ES-I3 (cell line): ENCODE measurements around the gene POFUT1.
"Not testable (repeated sequence)": the region's sequence is repeated elsewhere in the genome, so short reads cannot be mapped to it uniquely, and the experiment has no call there.

Experiments used
- H3K36me3 ChIP-seq: 2 replicates; pipeline ENCODE4 v1.6.1; 2013; ENCODE audit warnings: mild to moderate bottlenecking, low read length, control low read depth, moderate library complexity; ENCODE audit not compliant: insufficient read depth
- H3K4me1 ChIP-seq: 2 replicates; pipeline ENCODE4 v1.6.1; 2013; ENCODE audit warnings: mild to moderate bottlenecking, control low read depth, low read length; ENCODE audit not compliant: insufficient read depth
- H3K9ac ChIP-seq: 2 replicates; pipeline ENCODE4 v1.6.1; 2013; ENCODE audit warnings: low read depth, mild to moderate bottlenecking, low read length, moderate library complexity
- H3K9me3 ChIP-seq: 2 replicates; pipeline ENCODE4 v1.6.1; 2013; ENCODE audit warnings: mild to moderate bottlenecking, low read length, moderate library complexity; ENCODE audit not compliant: control insufficient read depth, insufficient read depth

POFUT1 gene

GRCh38 chr20:32193996-32194395, 13.7 kb upstream of the POFUT1 start:
- Histone ChIP-seq H3K36me3 (peaks cover 13% of the 10 kb centered on the region), H3K4me1 (no peaks in the 10 kb centered on the region), H3K9me3 (no peaks in the 10 kb centered on the region), H3K9ac (no peak overlapping the region)

GRCh38 chr20:32195581-32195980, 12.1 kb upstream of the POFUT1 start:
- Histone ChIP-seq H3K36me3 (peaks cover 20% of the 10 kb centered on the region), H3K4me1 (no peaks in the 10 kb centered on the region), H3K9me3 (no peaks in the 10 kb centered on the region), H3K9ac (no peak overlapping the region)

DNA sequence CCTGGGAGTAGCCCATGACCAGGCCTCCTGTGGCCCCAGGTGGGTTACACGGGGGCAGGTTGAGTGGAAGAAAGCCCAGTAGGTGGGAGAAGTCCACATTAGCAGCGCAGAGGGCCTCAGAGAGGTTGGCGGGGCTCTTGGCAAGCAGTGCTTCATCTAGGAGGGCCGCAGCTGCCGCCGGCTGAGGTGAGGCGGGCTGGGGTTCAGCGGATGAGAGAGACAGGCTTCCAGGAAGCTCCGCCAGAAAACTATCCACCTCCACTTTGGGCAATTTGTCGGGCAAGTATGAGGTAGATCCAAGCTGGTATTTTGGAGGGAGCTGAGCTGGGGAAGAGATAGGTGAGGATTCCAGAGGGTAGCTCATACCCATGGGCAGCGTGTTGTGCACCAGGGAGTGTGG, 11.1 kb upstream of the POFUT1 start:
- H3K9ac ChIP-seq, H3K9me3 ChIP-seq: not testable (repeated sequence)
- peaks cover 26% of the 10 kb centered on the region for H3K36me3 ChIP-seq

DNA sequence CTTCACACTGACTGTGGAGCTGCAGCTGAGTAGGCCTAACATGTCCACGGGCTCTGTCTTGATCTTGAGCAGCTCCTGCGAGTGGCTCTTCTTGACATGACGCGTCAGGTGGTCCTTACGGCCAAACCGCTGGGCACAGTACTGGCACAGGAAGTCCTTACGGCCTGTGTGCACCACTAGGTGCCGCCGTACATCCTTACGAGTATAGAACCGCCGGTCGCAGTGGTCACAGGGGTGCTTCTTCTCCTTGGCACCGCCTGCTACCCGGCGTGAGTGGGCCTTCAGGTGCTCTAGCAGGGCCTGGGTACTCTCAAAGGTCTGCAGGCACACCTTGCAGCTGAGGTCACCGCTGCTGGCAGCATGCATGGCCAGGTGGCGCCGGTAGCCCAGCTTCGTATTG, 10.5 kb upstream of the POFUT1 start:
- H3K9me3 ChIP-seq, H3K9ac ChIP-seq, H3K4me1 ChIP-seq: not testable (repeated sequence)
- H3K36me3 ChIP-seq: peaks cover 27% of the 10 kb centered on the region

More for the DNA sequence above, 11.1 kb upstream of the POFUT1 start:
- not testable (repeated sequence) for H3K4me1 ChIP-seq

DNA sequence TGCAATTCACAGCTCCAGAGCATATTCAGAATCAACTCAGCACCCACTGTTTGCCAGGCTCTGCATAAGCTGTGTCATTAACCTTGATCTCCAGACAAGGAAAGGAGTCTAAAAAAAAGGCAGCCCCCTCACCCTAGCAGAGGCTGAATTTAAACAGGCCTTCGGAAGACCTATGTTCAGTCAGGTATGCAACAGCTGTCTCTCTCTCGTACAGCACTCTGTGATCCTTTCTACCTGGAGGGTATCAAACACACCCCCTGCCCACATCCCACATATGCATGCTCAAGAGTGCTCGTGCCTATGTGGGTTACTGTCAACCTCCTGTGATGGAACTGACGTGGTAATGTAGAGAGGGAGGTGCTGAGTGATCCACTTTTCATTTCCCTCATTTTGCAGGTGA, 8.7 kb upstream of the POFUT1 start:
- H3K36me3 ChIP-seq: peaks cover 30% of the 10 kb centered on the region
- no peak overlapping the region for H3K9ac ChIP-seq
- peaks cover 3% of the 10 kb centered on the region; the same call in 1 of the 2 replicates for H3K4me1 ChIP-seq
- no peaks in the 10 kb centered on the region for H3K9me3 ChIP-seq

DNA sequence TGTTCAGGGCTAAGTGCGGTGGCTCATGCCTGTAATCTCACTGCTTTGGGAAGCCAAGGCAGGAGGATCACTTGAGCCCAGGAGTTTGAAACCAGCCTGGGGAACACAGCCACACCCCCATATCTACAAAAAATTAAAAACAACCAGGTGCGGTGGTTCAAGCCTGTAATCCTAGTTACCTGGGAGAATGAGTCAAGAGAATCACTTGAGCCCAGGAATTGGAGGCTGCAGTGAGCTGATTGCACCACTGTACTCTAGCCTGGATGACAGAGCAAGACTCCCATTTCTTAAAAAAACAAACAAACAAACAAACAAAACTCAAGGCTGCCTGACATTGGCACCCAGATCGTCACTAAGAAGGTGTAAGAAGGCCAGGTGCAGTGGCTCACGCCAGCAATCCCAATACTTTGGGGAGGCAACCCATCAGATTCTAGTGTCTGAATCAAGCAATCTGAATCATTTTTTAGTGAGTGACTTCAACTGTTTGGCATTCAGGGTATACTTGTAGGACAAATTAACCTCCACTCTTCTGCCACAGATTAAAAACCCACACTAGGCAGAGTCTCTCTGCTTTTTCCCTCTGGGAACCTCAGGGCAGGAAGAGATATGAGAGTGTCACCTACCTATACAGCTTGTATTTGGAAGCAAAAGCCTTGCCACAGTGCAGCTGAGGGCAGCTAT, 6.2 kb upstream of the POFUT1 start:
- Histone ChIP-seq H3K36me3 (peaks cover 22% of the 10 kb centered on the region), H3K9ac (no peak overlapping the region)

GRCh38 chr20:32201977-32202363, 5.7 kb upstream of the POFUT1 start:
- Histone ChIP-seq H3K9me3 (no peaks in the 10 kb centered on the region), H3K36me3 (peaks cover 20% of the 10 kb centered on the region), H3K9ac (no peak overlapping the region), H3K4me1 (peaks cover 21% of the 10 kb centered on the region)

More for the DNA sequence above, 6.2 kb upstream of the POFUT1 start:
- Histone ChIP-seq H3K4me1 (peaks cover 17% of the 10 kb centered on the region), H3K9me3 (no peaks in the 10 kb centered on the region)

DNA sequence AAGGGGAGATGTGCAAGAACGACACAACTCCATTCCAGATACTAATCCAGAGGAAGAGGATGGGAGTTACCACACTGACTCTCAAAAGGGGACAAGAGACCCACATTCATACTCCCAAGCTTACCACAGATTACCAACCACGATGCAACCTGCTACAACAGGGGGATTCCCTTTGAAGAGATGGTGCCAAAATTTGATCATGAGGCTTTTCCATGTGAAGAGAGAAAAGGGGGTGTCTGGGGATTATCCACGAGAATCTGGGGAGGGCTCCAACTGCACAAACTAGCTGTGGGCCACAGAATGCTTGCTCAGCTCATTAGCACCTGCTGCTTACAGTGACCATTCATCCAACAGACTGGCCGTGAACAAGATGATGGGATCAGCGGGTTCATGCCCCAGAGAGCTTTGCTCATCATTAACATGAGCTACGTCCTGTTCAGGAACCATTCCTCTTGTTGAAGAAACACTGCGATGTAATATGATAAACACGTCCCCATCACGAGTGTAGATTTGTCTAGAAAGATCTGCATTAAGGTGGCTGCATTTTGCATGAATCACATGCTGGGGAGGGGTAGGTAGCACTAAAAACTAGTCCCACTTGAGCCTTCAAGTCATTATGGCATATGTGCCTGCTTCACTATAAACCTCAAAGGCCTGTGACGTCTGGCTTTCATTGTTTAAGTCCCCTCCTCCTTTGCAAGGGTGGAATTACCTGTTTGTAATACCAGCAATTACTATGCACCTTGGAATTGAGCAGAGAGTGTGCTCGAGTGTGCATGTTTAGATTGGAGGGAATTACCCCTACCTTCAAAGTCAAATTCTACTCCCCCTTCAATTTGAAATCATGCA, 4.1 kb upstream of the POFUT1 start:
- Histone ChIP-seq H3K4me1 (peaks cover 21% of the 10 kb centered on the region), H3K9me3 (no peaks in the 10 kb centered on the region), H3K9ac (no peak overlapping the region), H3K36me3 (peaks cover 19% of the 10 kb centered on the region)

DNA sequence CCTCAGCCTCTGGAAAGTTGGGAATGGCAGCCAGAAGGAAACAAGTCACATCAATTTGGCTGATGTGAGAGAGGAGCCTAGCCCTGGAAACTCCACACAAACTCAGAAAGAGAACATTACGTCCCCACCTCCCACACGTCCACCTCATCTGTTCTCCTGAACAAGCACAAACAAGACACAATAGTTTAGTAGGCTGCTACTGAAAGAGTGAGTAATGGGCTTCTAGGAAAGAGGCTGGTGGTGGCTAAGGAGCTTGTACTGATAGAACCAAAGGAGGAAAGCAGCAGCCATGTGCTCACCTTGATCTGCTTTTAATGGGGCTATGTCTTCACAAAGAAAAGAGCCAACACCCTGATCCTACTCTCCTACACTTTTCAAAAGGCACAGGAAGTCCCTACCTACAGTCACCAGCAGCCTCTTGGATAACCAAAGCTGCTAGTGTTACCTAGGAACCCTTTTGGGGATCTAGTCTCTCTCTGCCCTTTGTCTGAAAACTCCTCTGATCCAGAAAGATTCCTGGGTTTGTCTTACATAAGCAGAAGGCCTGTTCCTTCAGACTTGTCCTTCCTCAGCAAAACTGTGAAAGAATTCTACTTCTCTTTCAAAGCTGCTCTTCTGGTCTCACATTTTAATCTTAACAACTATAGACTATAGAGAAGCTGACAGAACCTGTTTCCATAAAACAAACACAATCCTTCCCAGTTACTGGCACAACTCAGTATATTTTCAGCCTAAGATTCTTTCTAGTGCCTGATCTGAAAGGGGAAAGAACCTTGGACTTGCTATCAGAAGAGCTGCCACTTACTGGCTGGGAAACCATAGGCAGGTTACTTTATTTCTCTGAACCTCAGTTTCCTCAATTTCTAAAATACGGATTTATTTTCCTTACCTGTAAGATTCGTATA, 3.2 kb upstream of the POFUT1 start:
- peaks cover 21% of the 10 kb centered on the region for H3K4me1 ChIP-seq
- H3K36me3 ChIP-seq: peaks cover 14% of the 10 kb centered on the region
- H3K9me3 ChIP-seq: no peaks in the 10 kb centered on the region
- H3K9ac ChIP-seq: no peak overlapping the region

DNA sequence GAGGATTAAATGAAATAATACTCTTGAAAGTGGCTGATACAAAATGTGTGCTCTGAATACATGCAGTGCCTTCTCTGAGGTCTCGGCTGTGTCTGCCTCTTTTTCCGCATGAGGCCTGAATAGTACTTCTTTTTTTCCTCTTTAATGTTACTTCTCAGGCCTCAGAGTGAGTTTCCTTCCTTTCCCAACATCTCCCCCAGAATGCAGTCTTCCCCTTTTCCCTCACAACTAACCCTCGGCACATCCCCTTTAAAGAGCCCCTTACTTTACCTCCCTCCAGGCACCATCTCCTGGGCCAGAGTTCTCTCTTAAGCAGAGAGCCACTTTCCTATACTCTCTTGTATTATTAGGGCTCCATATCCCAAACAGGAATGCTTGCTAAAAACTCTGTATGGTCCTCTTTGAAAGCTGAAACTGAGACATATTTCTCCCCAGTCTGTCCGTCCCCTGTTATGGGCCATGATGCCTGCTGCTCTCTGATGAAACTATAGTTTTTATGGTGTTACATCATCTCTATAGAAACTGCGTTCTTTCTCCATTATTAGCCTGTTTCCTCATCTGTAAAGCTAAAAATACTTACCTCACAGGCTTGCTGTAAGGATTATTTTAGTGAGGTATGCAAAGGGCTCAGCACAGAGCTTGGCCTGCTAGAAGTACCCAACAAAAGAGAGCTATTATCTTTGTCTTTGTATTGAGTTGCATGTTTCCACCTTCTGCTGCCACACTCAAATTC, 2.4 kb upstream of the POFUT1 start:
- H3K36me3 ChIP-seq: peaks cover 11% of the 10 kb centered on the region; the same call in 1 of the 2 replicates
- H3K4me1 ChIP-seq: peaks cover 21% of the 10 kb centered on the region
- H3K9ac ChIP-seq: no peak overlapping the region
- no peaks in the 10 kb centered on the region for H3K9me3 ChIP-seq

- Histone ChIP-seq H3K9me3 (no peaks in the 10 kb centered on the region), H3K36me3 (peaks cover 6% of the 10 kb centered on the region; the same call in 1 of the 2 replicates), H3K4me1 (peaks cover 21% of the 10 kb centered on the region), H3K9ac (peak overlapping the region; percentile 85; the same call in 1 of the 2 replicates)
These were observed 1.6 kb upstream of the POFUT1 start for GRCh38 chr20:32205843-32206759.

- H3K9me3 ChIP-seq: no peaks in the 10 kb centered on the region
- H3K4me1 ChIP-seq: peaks cover 21% of the 10 kb centered on the region
- H3K9ac ChIP-seq: peak overlapping the region; percentile 85
- H3K36me3 ChIP-seq: peaks cover 10% of the 10 kb centered on the region
These were observed 687 bp upstream of the POFUT1 start for GRCh38 chr20:32206760-32207625.
